CD14-positive monocyte (primary cell): Measurements from ENCODE around the gene KIF26A. TPM values are rescaled to one million over a fixed set of nuclear protein-coding genes. Genes with fewer than 3 reads are reported as not detected.
A peak's percentile ranks its signal among the peaks of the same experiment; 100 is the strongest.

Source experiments
- DNase-seq, 3 donors: peaks; one replicate each; pipeline ENCODE4 v3.0.0-alpha.2; 2011 to 2022
- H2AFZ ChIP-seq: 2 replicates; pipeline ENCODE4 v1.6.0; 2012; ENCODE audit warnings: mild to moderate bottlenecking, low read depth, low read length, inconsistent platforms; ENCODE audit not compliant: insufficient read depth, poor library complexity, severe bottlenecking
- H3K27ac ChIP-seq, 2 donors: 1 replicate in 1 of 2; 2 replicates in 1 of 2; pipeline ENCODE4 v1.5.1; 2012 to 2013; ENCODE audit warnings: low read length in 2 of 2, control low read depth in 1 of 2, inconsistent platforms in 1 of 2, low read depth in 1 of 2, mild to moderate bottlenecking in 1 of 2
- H3K27me3 ChIP-seq, 2 donors: one replicate each; pipeline versions ENCODE4 v1.6.0 to v1.6.1; 2011 to 2013; ENCODE audit warnings: low read length in 2 of 2; ENCODE audit not compliant: control insufficient read depth in 2 of 2, insufficient read depth in 2 of 2
- H3K36me3 ChIP-seq, 2 donors: replicated peaks in 1 of 2; 1 replicate in 1 of 2; 2 replicates in 1 of 2; pipeline versions ENCODE4 v1.5.1 to v1.6.1; 2012 to 2013; ENCODE audit warnings: low read length in 2 of 2, control low read depth in 1 of 2, inconsistent platforms in 1 of 2, mild to moderate bottlenecking in 1 of 2; ENCODE audit not compliant: insufficient read depth in 2 of 2, control insufficient read depth in 1 of 2
- H3K4me1 ChIP-seq, 2 donors: 1 replicate in 1 of 2; 2 replicates in 1 of 2; pipeline versions ENCODE4 v1.5.1 to v1.6.1; 2012 to 2013; ENCODE audit warnings: low read length in 2 of 2, control low read depth in 1 of 2, inconsistent platforms in 1 of 2, mild to moderate bottlenecking in 1 of 2, moderate library complexity in 1 of 2; ENCODE audit not compliant: insufficient read depth in 2 of 2, control insufficient read depth in 1 of 2
- H3K4me2 ChIP-seq: replicated peaks from 2 replicates; pipeline ENCODE3; 2012; ENCODE audit warnings: low read length, moderate library complexity, mild to moderate bottlenecking; ENCODE audit not compliant: poor library complexity, severe bottlenecking; ENCODE audit errors: extremely low read depth
- H3K4me3 ChIP-seq, 3 experiments: fragments of 200-600 bp in 1 of 3; sonication (generic) in 1 of 3; replicated peaks in 1 of 3; 1 replicate in 2 of 3; 2 replicates in 1 of 3; pipeline ENCODE4 v1.5.1; 2011 to 2013; ENCODE audit warnings: low read length in 3 of 3, mild to moderate bottlenecking in 3 of 3, control low read depth in 2 of 3, low read depth in 2 of 3, inconsistent platforms in 1 of 3, moderate library complexity in 1 of 3
- H3K79me2 ChIP-seq: 2 replicates; pipeline ENCODE4 v1.6.0; 2012; ENCODE audit warnings: mild to moderate bottlenecking, control low read depth, inconsistent platforms, low read length, moderate library complexity; ENCODE audit not compliant: insufficient read depth
- H3K9ac ChIP-seq: 2 replicates; pipeline ENCODE4 v1.6.0; 2017; ENCODE audit warnings: low read length, mild to moderate bottlenecking; ENCODE audit not compliant: insufficient read depth, poor library complexity, severe bottlenecking
- H3K9me3 ChIP-seq, 2 donors: replicated peaks in 1 of 2; 1 replicate in 1 of 2; 2 replicates in 1 of 2; pipeline versions ENCODE4 v1.5.1 to v1.6.1; 2012 to 2013; ENCODE audit warnings: low read length in 2 of 2, control low read depth in 1 of 2; ENCODE audit not compliant: control insufficient read depth in 1 of 2, insufficient read depth in 1 of 2
- H4K20me1 ChIP-seq: 2 replicates; pipeline ENCODE4 v1.6.0; 2012; ENCODE audit warnings: mild to moderate bottlenecking, low read length, control low read depth, moderate library complexity; ENCODE audit not compliant: insufficient read depth
- H3K27ac Mint-ChIP-seq, 7 donors: one replicate each; pipeline ENCODE4 v1.8.0; 2020; ENCODE audit warnings: mild to moderate bottlenecking in 7 of 7, mixed read lengths in 7 of 7, moderate library complexity in 6 of 7, inconsistent platforms in 2 of 7
- H3K27me3 Mint-ChIP-seq, 3 donors: one replicate each; pipeline ENCODE4 v1.8.0; 2021 to 2022; ENCODE audit warnings: low read depth in 3 of 3, mild to moderate bottlenecking in 3 of 3, mixed read lengths in 3 of 3, moderate library complexity in 3 of 3, inconsistent platforms in 1 of 3
- H3K36me3 Mint-ChIP-seq, 2 donors: one replicate each; pipeline ENCODE4 v1.8.0; 2020; ENCODE audit warnings: mixed read lengths in 2 of 2, inconsistent platforms in 1 of 2, mild to moderate bottlenecking in 1 of 2
- H3K4me1 Mint-ChIP-seq: one replicate; pipeline ENCODE4 v1.8.0; 2020; ENCODE audit warnings: mild to moderate bottlenecking, mixed read lengths
- H3K4me3 Mint-ChIP-seq, 2 donors: one replicate each; pipeline ENCODE4 v1.8.0; 2020; ENCODE audit warnings: mild to moderate bottlenecking in 2 of 2, mixed read lengths in 2 of 2, moderate library complexity in 1 of 2
- H3K9me3 Mint-ChIP-seq, 7 donors: one replicate each; pipeline ENCODE4 v1.8.0; 2020 to 2022; ENCODE audit warnings: mixed read lengths in 7 of 7, mild to moderate bottlenecking in 6 of 7, moderate library complexity in 6 of 7, inconsistent platforms in 2 of 7
- WGBS: methylation state at CpG from one replicate; pipeline ENCODE4 v1.1.5; 2013; ENCODE audit warnings: missing lambda C conversion rate; ENCODE audit not compliant: insufficient coverage; 5-methylcytosine and 5-hydroxymethylcytosine counted together
- intact Hi-C, 2 donors: fragments of 100-400 bp; cut with micrococcal nuclease; formaldehyde crosslinking; loops; one replicate each; pipeline versions ENCODE4 v1.15.0 to v1.15.1; 2023
- polyA plus RNA-seq, 3 donors: library from polyadenylated mRNA; depleted of rRNA in 1 of 3; unstranded in 2 of 3; stranded (reverse) in 1 of 3; fragments of 300-500 nt in 2 of 3; fragments of >200 nt in 1 of 3; fragmentation: Illumina TruSeq in 2 of 3; gene quantifications; 1 replicate in 2 of 3; 2 replicates in 1 of 3; pipeline ENCODE4 v1.2.3, GENCODE V29; 2012 to 2021
- TF ChIP-seq, protein P1 (sequence below): fragments of 200-600 bp; IDR thresholded peaks from one replicate; pipeline ENCODE4 v1.8.0; 2022; ENCODE audit warnings: antibody characterized with exemption, mild to moderate bottlenecking

Gene KIF26A
- polyA plus RNA-seq, 3 donors: not detected

DNA sequence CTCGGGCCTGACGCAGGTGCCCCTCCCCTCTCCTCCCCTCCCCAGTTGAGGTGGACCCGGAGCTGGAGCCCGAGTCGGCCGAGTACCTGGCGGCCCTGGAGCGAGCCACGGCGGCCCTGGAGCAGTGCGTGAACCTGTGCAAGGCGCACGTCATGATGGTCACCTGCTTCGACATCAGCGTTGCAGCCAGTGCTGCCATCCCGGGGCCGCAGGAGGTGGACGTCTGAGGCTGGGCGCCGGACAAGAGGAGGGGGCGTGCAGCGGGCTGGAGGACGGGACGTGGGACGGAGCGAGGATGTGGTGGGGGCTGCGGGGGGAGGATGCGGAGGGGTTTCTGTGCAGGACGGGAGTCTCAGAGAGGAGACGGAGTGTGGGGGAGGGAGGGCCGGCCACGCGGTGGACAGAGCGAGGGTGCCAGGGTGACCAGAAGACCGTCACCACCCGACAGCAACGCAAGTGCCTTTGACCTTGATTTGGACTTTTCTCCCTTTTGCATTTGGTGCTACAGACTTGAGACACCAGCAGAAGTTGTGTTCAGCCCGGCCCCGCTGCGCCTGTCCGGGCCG, 41.3 kb downstream of the KIF26A start:
- H3K36me3 ChIP-seq: no peaks in the 10 kb centered on the region
- no peak overlapping the region for H3K4me2 ChIP-seq
- H3K27me3 Mint-ChIP-seq: peaks cover 0 to 3% (median 0%) of the 10 kb centered on the region in 3 donors
- no peak overlapping the region for H3K9ac ChIP-seq
- no peak overlapping the region for H3K4me3 Mint-ChIP-seq
- no peak overlapping the region for H3K27ac Mint-ChIP-seq
- peaks cover 0 to 2% (median 0%) of the 10 kb centered on the region in 7 donors for H3K9me3 Mint-ChIP-seq
- no peak overlapping the region for H3K27ac ChIP-seq
- 96% methylated on average over 42 of the region's 42 CpGs for WGBS
- H3K4me3 ChIP-seq: no peak overlapping the region
- H3K27me3 ChIP-seq: no peaks in the 10 kb centered on the region
- H3K4me1 ChIP-seq: no peaks in the 10 kb centered on the region
- no peak for DNase-seq
- H3K4me1 Mint-ChIP-seq: no peaks in the 10 kb centered on the region
- no peaks in the 10 kb centered on the region for H3K79me2 ChIP-seq
- no peak overlapping the region for H2AFZ ChIP-seq
- H3K36me3 Mint-ChIP-seq: no peaks in the 10 kb centered on the region
- no peaks in the 10 kb centered on the region for H4K20me1 ChIP-seq
- intact Hi-C loops: no loop called here
- no peaks in the 10 kb centered on the region for H3K9me3 ChIP-seq
- TF ChIP-seq, protein P1, sequence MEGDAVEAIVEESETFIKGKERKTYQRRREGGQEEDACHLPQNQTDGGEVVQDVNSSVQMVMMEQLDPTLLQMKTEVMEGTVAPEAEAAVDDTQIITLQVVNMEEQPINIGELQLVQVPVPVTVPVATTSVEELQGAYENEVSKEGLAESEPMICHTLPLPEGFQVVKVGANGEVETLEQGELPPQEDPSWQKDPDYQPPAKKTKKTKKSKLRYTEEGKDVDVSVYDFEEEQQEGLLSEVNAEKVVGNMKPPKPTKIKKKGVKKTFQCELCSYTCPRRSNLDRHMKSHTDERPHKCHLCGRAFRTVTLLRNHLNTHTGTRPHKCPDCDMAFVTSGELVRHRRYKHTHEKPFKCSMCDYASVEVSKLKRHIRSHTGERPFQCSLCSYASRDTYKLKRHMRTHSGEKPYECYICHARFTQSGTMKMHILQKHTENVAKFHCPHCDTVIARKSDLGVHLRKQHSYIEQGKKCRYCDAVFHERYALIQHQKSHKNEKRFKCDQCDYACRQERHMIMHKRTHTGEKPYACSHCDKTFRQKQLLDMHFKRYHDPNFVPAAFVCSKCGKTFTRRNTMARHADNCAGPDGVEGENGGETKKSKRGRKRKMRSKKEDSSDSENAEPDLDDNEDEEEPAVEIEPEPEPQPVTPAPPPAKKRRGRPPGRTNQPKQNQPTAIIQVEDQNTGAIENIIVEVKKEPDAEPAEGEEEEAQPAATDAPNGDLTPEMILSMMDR: no peak

DNA sequence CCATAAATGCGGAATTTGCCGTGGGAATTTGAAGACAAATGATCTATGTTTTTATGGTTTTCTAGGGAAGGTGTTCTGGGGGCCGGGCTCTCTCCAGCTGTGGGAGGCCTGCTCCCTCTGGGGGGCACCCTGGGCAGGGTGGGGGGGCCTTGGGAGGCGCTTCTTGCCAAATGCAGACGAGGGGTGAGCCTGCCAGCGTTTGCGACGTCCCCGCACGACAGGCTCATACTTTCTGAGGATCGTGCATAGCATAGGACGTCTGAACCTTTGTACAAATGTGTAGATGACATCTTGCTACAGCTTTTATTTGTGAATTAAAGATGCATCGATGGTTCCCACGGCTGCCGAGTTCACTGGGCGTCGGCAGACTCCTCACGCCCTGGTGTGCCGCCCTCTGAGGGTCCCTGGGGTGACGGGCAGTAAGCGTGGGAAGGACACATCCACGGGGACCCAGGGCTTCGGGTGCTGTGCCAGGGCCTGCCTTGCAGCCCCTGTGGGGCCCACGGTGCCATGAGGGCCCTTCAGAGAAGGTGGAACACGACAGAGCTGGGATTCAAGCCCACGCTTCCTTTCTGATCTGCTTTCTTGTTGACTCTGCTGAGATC, 42.3 kb downstream of the KIF26A start:
- WGBS: 90% methylated on average over 23 of the region's 26 CpGs
- no peak overlapping the region for H2AFZ ChIP-seq
- H3K27ac ChIP-seq: no peak overlapping the region
- no peaks in the 10 kb centered on the region for H4K20me1 ChIP-seq
- no peaks in the 10 kb centered on the region for H3K79me2 ChIP-seq
- no peaks in the 10 kb centered on the region for H3K36me3 ChIP-seq
- Mint-ChIP-seq H3K9me3 (peaks cover 0 to 2% (median 0%) of the 10 kb centered on the region in 7 donors), H3K4me3 (no peak overlapping the region), H3K27me3 (peaks cover 0 to 3% (median 0%) of the 10 kb centered on the region in 3 donors), H3K4me1 (no peaks in the 10 kb centered on the region), H3K36me3 (no peaks in the 10 kb centered on the region), H3K27ac (peak overlapping the region in 1 of 7 donors; percentile 15)
- H3K27me3 ChIP-seq: no peaks in the 10 kb centered on the region
- DNase-seq: no peak
- no peaks in the 10 kb centered on the region for H3K4me1 ChIP-seq
- TF ChIP-seq, protein P1: no peak
- intact Hi-C loops: no loop called here
- H3K4me2 ChIP-seq: no peak overlapping the region
- no peak overlapping the region for H3K9ac ChIP-seq
- no peak overlapping the region for H3K4me3 ChIP-seq
- H3K9me3 ChIP-seq: no peaks in the 10 kb centered on the region
